ENCODE measurements around the gene SSTR3. TPM values are rescaled to one million over a fixed set of nuclear protein-coding genes. Genes with fewer than 3 reads are reported as not detected.

SSTR3 gene
- total and polyA plus RNA-seq, 4 donors = 0.19 TPM; not detected in 3

DNA sequence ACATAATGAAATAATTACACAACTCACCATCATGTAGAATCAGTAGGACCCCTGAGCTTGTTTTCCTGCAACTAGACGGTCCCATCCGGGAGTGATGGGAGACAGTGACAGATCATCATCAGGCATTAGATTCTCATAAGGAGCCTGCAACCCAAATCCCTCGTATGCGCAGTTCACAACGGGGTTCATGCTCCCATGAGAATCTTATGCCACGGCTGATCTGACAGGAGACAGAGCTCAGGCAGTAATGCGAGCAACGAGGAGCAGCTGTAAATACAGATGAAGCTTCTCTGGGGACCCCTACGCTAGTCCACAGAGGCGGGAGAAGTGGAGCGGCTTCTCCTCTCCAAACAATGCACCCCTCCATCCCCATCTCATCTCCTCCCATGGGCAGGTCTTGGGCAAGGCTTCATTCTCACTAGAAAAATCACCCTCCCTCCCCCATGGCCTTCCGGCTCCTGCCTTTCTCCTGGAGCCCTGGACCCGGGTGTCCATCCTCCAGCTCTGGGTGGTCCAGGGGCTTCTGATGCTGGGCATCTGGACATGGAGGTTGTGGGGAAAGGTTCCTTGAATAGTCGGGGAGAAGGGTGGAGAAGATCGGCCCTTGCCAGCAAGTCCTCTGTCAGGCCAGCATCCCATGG lies 48.0 kb upstream of the SSTR3 start:
- no peaks in the 10 kb centered on the region for H3K4me1 ChIP-seq (ENCODE audit: control insufficient read depth in 4 of 4, insufficient read depth in 4 of 4, low read length in 3 of 4)
- no peak for DNase-seq (ENCODE audit: low spot score)
- H3K9ac ChIP-seq (ENCODE audit: low read depth in 1 of 2, low read length in 2 of 2) = no peak overlapping the region
- WGBS = 68% methylated on average over 15 of the region's 15 CpGs
- H3K9me3 ChIP-seq (ENCODE audit: control insufficient read depth in 4 of 4, low read length in 3 of 4) = peaks cover 8 to 14% (median 9%) of the 10 kb centered on the region in 4 donors
- H3K27ac ChIP-seq (ENCODE audit: low read depth in 1 of 2, low read length in 2 of 2) = no peak overlapping the region
- peaks cover 0 to 6% (median 0%) of the 10 kb centered on the region in 4 donors for H3K27me3 ChIP-seq (ENCODE audit: control insufficient read depth in 4 of 4, insufficient read depth in 4 of 4, low read length in 3 of 4)
- no peak overlapping the region for H3K4me3 ChIP-seq (ENCODE audit: low read depth in 1 of 3, low read length in 3 of 3)
- TF ChIP-seq SP1 (IDR thresholded peaks at IDR 0.05) (no peak), FOXA1 (IDR thresholded peaks at IDR 0.05) (no peak), YY1 (IDR thresholded peaks at IDR 0.05) (no peak), RXRA (IDR thresholded peaks at IDR 0.05) (no peak), EGR1 (IDR thresholded peaks at IDR 0.05; ENCODE audit: low read depth in 2 of 2) (no peak), HNF4G (IDR thresholded peaks at IDR 0.05) (no peak), NR2F2 (IDR thresholded peaks at IDR 0.05) (no peak)
- TF ChIP-seq, protein P1, sequence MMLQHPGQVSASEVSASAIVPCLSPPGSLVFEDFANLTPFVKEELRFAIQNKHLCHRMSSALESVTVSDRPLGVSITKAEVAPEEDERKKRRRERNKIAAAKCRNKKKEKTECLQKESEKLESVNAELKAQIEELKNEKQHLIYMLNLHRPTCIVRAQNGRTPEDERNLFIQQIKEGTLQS (IDR thresholded peaks at IDR 0.05) = no peak
- TF ChIP-seq, protein P2, sequence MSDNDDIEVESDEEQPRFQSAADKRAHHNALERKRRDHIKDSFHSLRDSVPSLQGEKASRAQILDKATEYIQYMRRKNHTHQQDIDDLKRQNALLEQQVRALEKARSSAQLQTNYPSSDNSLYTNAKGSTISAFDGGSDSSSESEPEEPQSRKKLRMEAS (IDR thresholded peaks at IDR 0.05) = no peak
- TF ChIP-seq, protein P3, sequence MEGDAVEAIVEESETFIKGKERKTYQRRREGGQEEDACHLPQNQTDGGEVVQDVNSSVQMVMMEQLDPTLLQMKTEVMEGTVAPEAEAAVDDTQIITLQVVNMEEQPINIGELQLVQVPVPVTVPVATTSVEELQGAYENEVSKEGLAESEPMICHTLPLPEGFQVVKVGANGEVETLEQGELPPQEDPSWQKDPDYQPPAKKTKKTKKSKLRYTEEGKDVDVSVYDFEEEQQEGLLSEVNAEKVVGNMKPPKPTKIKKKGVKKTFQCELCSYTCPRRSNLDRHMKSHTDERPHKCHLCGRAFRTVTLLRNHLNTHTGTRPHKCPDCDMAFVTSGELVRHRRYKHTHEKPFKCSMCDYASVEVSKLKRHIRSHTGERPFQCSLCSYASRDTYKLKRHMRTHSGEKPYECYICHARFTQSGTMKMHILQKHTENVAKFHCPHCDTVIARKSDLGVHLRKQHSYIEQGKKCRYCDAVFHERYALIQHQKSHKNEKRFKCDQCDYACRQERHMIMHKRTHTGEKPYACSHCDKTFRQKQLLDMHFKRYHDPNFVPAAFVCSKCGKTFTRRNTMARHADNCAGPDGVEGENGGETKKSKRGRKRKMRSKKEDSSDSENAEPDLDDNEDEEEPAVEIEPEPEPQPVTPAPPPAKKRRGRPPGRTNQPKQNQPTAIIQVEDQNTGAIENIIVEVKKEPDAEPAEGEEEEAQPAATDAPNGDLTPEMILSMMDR (IDR thresholded peaks at IDR 0.05; ENCODE audit: low read depth, low read length, missing input control) = no peak
- TF ChIP-seq, protein P4, sequence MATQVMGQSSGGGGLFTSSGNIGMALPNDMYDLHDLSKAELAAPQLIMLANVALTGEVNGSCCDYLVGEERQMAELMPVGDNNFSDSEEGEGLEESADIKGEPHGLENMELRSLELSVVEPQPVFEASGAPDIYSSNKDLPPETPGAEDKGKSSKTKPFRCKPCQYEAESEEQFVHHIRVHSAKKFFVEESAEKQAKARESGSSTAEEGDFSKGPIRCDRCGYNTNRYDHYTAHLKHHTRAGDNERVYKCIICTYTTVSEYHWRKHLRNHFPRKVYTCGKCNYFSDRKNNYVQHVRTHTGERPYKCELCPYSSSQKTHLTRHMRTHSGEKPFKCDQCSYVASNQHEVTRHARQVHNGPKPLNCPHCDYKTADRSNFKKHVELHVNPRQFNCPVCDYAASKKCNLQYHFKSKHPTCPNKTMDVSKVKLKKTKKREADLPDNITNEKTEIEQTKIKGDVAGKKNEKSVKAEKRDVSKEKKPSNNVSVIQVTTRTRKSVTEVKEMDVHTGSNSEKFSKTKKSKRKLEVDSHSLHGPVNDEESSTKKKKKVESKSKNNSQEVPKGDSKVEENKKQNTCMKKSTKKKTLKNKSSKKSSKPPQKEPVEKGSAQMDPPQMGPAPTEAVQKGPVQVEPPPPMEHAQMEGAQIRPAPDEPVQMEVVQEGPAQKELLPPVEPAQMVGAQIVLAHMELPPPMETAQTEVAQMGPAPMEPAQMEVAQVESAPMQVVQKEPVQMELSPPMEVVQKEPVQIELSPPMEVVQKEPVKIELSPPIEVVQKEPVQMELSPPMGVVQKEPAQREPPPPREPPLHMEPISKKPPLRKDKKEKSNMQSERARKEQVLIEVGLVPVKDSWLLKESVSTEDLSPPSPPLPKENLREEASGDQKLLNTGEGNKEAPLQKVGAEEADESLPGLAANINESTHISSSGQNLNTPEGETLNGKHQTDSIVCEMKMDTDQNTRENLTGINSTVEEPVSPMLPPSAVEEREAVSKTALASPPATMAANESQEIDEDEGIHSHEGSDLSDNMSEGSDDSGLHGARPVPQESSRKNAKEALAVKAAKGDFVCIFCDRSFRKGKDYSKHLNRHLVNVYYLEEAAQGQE (IDR thresholded peaks at IDR 0.05) = no peak
- no peaks in the 10 kb centered on the region for H3K36me3 ChIP-seq (ENCODE audit: control insufficient read depth in 4 of 4, insufficient read depth in 3 of 4, low read depth in 1 of 4, low read length in 3 of 4)

DNA sequence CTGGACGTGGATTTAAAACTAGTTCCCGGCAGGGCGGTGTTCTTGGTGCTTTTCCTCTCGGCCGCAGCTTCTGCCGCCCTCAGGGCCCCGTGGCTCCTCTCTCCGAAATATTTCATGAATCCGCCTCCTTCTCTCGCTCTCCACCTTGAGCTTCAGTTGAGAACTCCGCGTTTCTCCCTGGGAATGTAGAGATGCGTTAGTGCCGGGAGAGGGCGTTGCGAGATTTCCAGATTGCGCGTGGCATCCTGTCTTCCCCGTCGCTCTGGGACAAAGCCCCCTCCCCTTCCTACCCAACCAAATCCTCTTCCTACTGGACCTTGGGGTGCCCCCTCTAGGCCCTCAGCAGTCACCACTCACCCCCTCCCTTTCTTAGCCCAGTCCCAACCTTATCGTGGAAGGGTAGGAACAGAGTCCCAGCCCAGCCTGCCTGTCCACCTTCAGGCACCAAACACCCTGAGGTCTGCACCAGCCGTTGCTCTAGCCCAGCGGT lies 47.3 kb upstream of the SSTR3 start:
- H3K27ac ChIP-seq (ENCODE audit: low read depth in 1 of 2, low read length in 2 of 2) = no peak overlapping the region
- no peak overlapping the region for H3K9ac ChIP-seq (ENCODE audit: low read depth in 1 of 2, low read length in 2 of 2)
- peaks cover 6 to 12% (median 7%) of the 10 kb centered on the region in 4 donors for H3K9me3 ChIP-seq (ENCODE audit: control insufficient read depth in 4 of 4, low read length in 3 of 4)
- peak in 1 of 2 donors; percentile 34 for TF ChIP-seq RAD21 (IDR thresholded peaks at IDR 0.05)
- TF ChIP-seq SP1 (IDR thresholded peaks at IDR 0.05) = no peak
- TF ChIP-seq, protein P3 (IDR thresholded peaks at IDR 0.05; ENCODE audit: low read depth, low read length, missing input control) = peak; percentile 22
- DNase-seq (ENCODE audit: low spot score) = no peak
- H3K4me1 ChIP-seq (ENCODE audit: control insufficient read depth in 4 of 4, insufficient read depth in 4 of 4, low read length in 3 of 4) = no peaks in the 10 kb centered on the region
- H3K27me3 ChIP-seq (ENCODE audit: control insufficient read depth in 4 of 4, insufficient read depth in 4 of 4, low read length in 3 of 4) = peaks cover 0 to 6% (median 0%) of the 10 kb centered on the region in 4 donors
- no peaks in the 10 kb centered on the region for H3K36me3 ChIP-seq (ENCODE audit: control insufficient read depth in 4 of 4, insufficient read depth in 3 of 4, low read depth in 1 of 4, low read length in 3 of 4)
- H3K4me3 ChIP-seq (ENCODE audit: low read depth in 1 of 3, low read length in 3 of 3) = no peak overlapping the region
- 19% methylated on average over 23 of the region's 23 CpGs for WGBS

Data from liver (tissue), 9 donors.